ENCODE measurements around the gene PRSS23. TPM values are rescaled to one million over a fixed set of nuclear protein-coding genes. Genes with fewer than 3 reads are reported as not detected.
"Not testable (repeated sequence)": the region's sequence is repeated elsewhere in the genome, so short reads cannot be mapped to it uniquely, and the experiment has no call there.

Gene PRSS23
- total RNA-seq, 1 experiment from 2014 or later = 355 TPM

DNA sequence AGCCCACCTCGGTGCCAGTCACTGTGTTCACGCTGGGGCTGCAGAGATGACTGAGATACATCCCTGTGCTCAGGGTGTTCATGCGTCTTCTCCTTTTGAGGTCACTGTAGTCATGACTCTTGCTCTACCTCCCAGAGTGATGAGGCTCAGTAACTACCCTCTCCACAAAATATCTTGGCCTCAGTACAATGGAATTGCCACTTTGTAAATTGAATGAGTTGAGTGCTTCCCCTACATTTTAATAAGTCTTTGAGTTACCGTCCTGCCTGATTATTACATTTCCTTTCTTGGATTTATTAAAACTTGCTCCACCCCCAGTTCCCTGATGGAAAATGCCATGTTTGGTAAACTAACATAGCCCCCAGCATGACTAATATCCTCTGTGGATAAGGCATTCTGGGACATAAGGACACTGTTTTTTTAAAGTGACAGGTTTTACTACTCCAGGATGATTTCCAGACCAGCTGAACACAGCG lies 15.9 kb downstream of the PRSS23 start:
- POLR2A ChIA-PET = no interaction called here
- BruUV-seq (replicated peaks) = no TSS peak
- in situ Hi-C loops (cut with HindIII; ENCODE audit: low pct_unique_long_range_greater_than_20kb, low sequenced_read_pairs) (no loop called here), intact Hi-C loops (cut with micrococcal nuclease; ENCODE audit: unreplicated experiment) (loop anchor here (5.0 kb wide), 3 partner anchors 144 to 454 kb away; partner anchors contain the start of gene ME3)
- Histone ChIP-seq H3K27me3 (ENCODE audit: control insufficient read depth, insufficient read depth, low read length) (no peaks in the 10 kb centered on the region), H3K4me3 (ENCODE audit: low read depth in 2 of 2, low read length in 2 of 2) (no peak overlapping the region), H3K36me3 (ENCODE audit: control insufficient read depth, insufficient read depth, low read length) (no peaks in the 10 kb centered on the region), H3K27ac (ENCODE audit: low read length) (peak overlapping the region; percentile 86), H3K4me1 (ENCODE audit: control insufficient read depth, insufficient read depth, low read length) (peaks cover 83% of the 10 kb centered on the region), H3K9me3 (ENCODE audit: control insufficient read depth, insufficient read depth, low read depth, low read length) (no peaks in the 10 kb centered on the region)
- no peak for DNase-seq (ENCODE audit: low read depth, low spot score)
- CTCF ChIA-PET = interaction anchor here (0.9 kb wide), 1 partner anchor 10 kb away, joined by 3 read pairs; no protein-coding TSS in a partner anchor
- TF ChIP-seq REST (IDR thresholded peaks at IDR 0.05; ENCODE audit: insufficient read depth in 1 of 2, low read depth in 2 of 2, low read length in 1 of 2) (no peak), POLR2AphosphoS5 (IDR thresholded peaks at IDR 0.05; ENCODE audit: low read depth, low read length) (no peak), TCF7L2 (IDR thresholded peaks at IDR 0.05; ENCODE audit: low read depth, low read length) (no peak), SIN3A (IDR thresholded peaks at IDR 0.05; ENCODE audit: borderline replicate concordance, insufficient read depth, low read depth, low read length) (no peak)
- TF ChIP-seq, protein P1, sequence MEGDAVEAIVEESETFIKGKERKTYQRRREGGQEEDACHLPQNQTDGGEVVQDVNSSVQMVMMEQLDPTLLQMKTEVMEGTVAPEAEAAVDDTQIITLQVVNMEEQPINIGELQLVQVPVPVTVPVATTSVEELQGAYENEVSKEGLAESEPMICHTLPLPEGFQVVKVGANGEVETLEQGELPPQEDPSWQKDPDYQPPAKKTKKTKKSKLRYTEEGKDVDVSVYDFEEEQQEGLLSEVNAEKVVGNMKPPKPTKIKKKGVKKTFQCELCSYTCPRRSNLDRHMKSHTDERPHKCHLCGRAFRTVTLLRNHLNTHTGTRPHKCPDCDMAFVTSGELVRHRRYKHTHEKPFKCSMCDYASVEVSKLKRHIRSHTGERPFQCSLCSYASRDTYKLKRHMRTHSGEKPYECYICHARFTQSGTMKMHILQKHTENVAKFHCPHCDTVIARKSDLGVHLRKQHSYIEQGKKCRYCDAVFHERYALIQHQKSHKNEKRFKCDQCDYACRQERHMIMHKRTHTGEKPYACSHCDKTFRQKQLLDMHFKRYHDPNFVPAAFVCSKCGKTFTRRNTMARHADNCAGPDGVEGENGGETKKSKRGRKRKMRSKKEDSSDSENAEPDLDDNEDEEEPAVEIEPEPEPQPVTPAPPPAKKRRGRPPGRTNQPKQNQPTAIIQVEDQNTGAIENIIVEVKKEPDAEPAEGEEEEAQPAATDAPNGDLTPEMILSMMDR (IDR thresholded peaks at IDR 0.05) = no peak
- ATAC-seq = no peak

DNA sequence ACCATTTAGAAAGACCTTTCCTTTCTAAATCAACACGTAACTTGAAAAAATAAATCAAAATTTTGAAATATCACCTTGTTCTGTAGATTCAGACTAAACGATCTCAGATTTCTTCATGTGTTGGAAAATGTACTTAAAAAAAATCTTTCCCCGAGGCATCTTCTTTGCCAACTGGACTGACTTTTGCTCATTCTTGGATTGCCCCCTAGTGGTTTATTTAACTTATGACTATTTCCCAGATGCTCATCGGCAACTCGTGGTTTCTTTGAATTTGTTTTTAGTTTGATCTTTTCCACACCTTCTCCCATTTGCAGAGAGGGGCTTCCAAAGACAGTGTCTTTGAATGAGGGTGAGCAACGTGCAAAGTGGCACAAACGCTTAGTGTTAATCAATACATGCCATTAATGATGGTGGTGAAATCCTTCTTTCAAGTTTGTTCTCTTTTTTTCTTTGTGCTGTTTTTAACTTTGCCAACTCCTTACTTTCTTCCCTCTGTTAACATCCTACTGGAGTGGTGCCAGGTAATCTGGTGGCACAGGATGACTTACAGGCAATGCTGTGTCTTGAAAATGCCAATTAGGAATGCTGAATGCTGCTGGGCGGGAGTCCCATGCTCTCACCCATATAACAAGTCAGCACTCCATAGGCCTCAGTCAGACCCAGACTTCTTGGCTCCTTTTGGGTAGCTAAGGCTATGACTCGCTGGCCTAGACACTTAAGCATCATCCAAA lies 18.3 kb downstream of the PRSS23 start:
- intact Hi-C loops (cut with micrococcal nuclease; ENCODE audit: unreplicated experiment) (loop anchor here (2.0 to 5.0 kb wide), 4 partner anchors 146 to 456 kb away; partner anchors contain the start of gene ME3), in situ Hi-C loops (cut with HindIII; ENCODE audit: low pct_unique_long_range_greater_than_20kb, low sequenced_read_pairs) (no loop called here)
- BruUV-seq (replicated peaks) = no TSS peak
- Histone ChIP-seq H3K4me3 (ENCODE audit: low read depth in 2 of 2, low read length in 2 of 2) (no peak overlapping the region), H3K27me3 (ENCODE audit: control insufficient read depth, insufficient read depth, low read length) (no peaks in the 10 kb centered on the region), H3K4me1 (ENCODE audit: control insufficient read depth, insufficient read depth, low read length) (peaks cover 60% of the 10 kb centered on the region), H3K9me3 (ENCODE audit: control insufficient read depth, insufficient read depth, low read depth, low read length) (no peaks in the 10 kb centered on the region), H3K27ac (ENCODE audit: low read length) (peak overlapping the region; percentile 86), H3K36me3 (ENCODE audit: control insufficient read depth, insufficient read depth, low read length) (no peaks in the 10 kb centered on the region)
- ChIA-PET POLR2A (no interaction called here), CTCF (no interaction called here)
- TF ChIP-seq, protein P1 (IDR thresholded peaks at IDR 0.05) = peak; percentile 83
- no peak for TF ChIP-seq TCF7L2 (IDR thresholded peaks at IDR 0.05; ENCODE audit: low read depth, low read length)
- TF ChIP-seq POLR2AphosphoS5 (IDR thresholded peaks at IDR 0.05; ENCODE audit: low read depth, low read length) = peak; percentile 30; the same call in 1 of the 2 replicates
- no peak for TF ChIP-seq SIN3A (IDR thresholded peaks at IDR 0.05; ENCODE audit: borderline replicate concordance, insufficient read depth, low read depth, low read length)
- no peak for DNase-seq (ENCODE audit: low read depth, low spot score)
- peak; percentile 51 for ATAC-seq

- ATAC-seq; H3K36me3 ChIP-seq (ENCODE audit: control insufficient read depth, insufficient read depth, low read length); H3K9me3 ChIP-seq (ENCODE audit: control insufficient read depth, insufficient read depth, low read depth, low read length); intact Hi-C loops (cut with micrococcal nuclease; ENCODE audit: unreplicated experiment); H3K27me3 ChIP-seq (ENCODE audit: control insufficient read depth, insufficient read depth, low read length); H3K4me1 ChIP-seq (ENCODE audit: control insufficient read depth, insufficient read depth, low read length); DNase-seq (ENCODE audit: low read depth, low spot score); in situ Hi-C loops (cut with HindIII; ENCODE audit: low pct_unique_long_range_greater_than_20kb, low sequenced_read_pairs); BruUV-seq (replicated peaks); H3K4me3 ChIP-seq (ENCODE audit: low read depth in 2 of 2, low read length in 2 of 2); POLR2A ChIA-PET; H3K27ac ChIP-seq (ENCODE audit: low read length); CTCF ChIA-PET: not testable (repeated sequence)
These were observed 23.8 kb downstream of the PRSS23 start for GRCh38 chr11:86824139-86824538.

DNA sequence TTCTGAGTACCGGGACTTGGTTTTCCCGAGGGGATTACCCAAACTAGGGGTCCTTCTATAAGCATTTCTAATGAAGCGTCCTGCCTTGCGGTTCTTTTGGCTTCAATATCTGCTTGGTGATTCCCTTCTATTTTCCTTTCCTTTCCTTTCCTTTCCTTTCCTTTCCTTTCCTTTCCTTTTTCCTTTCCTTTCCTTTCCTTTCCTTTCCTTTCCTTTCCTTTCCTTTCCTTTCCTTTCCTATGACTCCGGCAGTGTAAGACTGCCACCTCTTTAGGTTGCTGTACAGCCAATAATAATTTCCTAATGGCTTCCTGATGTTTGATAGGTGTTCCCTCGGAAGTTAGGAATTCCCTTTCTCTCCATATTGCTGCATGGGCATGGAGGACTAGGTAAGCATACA lies 34.0 kb downstream of the PRSS23 start:
- CTCF ChIA-PET; intact Hi-C loops (cut with micrococcal nuclease; ENCODE audit: unreplicated experiment); POLR2A ChIA-PET; H3K36me3 ChIP-seq (ENCODE audit: control insufficient read depth, insufficient read depth, low read length); ATAC-seq; H3K27me3 ChIP-seq (ENCODE audit: control insufficient read depth, insufficient read depth, low read length); H3K4me1 ChIP-seq (ENCODE audit: control insufficient read depth, insufficient read depth, low read length); DNase-seq (ENCODE audit: low read depth, low spot score); H3K9me3 ChIP-seq (ENCODE audit: control insufficient read depth, insufficient read depth, low read depth, low read length); BruUV-seq (replicated peaks); H3K27ac ChIP-seq (ENCODE audit: low read length); in situ Hi-C loops (cut with HindIII; ENCODE audit: low pct_unique_long_range_greater_than_20kb, low sequenced_read_pairs); H3K4me3 ChIP-seq (ENCODE audit: low read depth in 2 of 2, low read length in 2 of 2): not testable (repeated sequence)

Measured in Panc1 (cell line).